Endothelial cell of umbilical vein (primary cell): Measurements from ENCODE around the gene C9. TPM values are rescaled to one million over a fixed set of nuclear protein-coding genes. Genes with fewer than 3 reads are reported as not detected.

ENCODE experiments used
- BruUV-seq: library from RNA; stranded (reverse); fragments of 400-500 nt; replicated peaks from 2 replicates; lab custom pipeline; 2021; lab: Mats Ljungman, UMichigan
- CTCF ChIA-PET: fragments of 300-600, 350-600 bp; sonication (Branson Sonifier 250); formaldehyde crosslinking; loops from one replicate; lab custom pipeline; 2021; ENCODE audit warnings: antibody characterized with exemption, inconsistent platforms; lab: Charles Lee
- POLR2A ChIA-PET: fragments of 300-600, 350-600 bp; sonication (Branson Sonifier 250); formaldehyde crosslinking; loops from one replicate; lab custom pipeline; 2021; ENCODE audit warnings: antibody characterized with exemption, inconsistent platforms; lab: Charles Lee
- DNase-seq: peaks from one replicate; pipeline ENCODE4 v3.0.0-alpha.2; 2011; ENCODE audit warnings: low read depth, low spot score
- FAIRE-seq: peaks from 2 replicates; lab custom pipeline; 2011; peaks lifted over from hg19 to GRCh38; lab: Jason Lieb, UNC
- H2AFZ ChIP-seq: 2 replicates; pipeline ENCODE4 v1.6.0; 2012; ENCODE audit warnings: low read depth, low read length, control low read depth, inconsistent platforms
- H3K27ac ChIP-seq: 2 replicates; pipeline ENCODE4 v1.5.1; 2011; ENCODE audit warnings: low read depth, mild to moderate bottlenecking, control low read depth, low read length, moderate library complexity; ENCODE audit not compliant: insufficient read depth
- H3K27me3 ChIP-seq, 2 experiments: 2 replicates each; pipeline versions ENCODE4 v1.6.0 to v1.6.1; 2011; ENCODE audit warnings: low read length in 2 of 2, mixed read lengths in 1 of 2; ENCODE audit not compliant: control insufficient read depth in 2 of 2, insufficient read depth in 2 of 2
- H3K36me3 ChIP-seq, 2 experiments: 2 replicates in 1 of 2; 3 replicates in 1 of 2; pipeline ENCODE4 v1.5.1; 2011; ENCODE audit warnings: low read length in 2 of 2, mild to moderate bottlenecking in 1 of 2, moderate library complexity in 1 of 2; ENCODE audit not compliant: control insufficient read depth in 2 of 2, insufficient read depth in 2 of 2; ENCODE audit errors: extremely low read depth in 1 of 2
- H3K4me1 ChIP-seq: 3 replicates; pipeline ENCODE4 v1.5.1; 2011; ENCODE audit warnings: mild to moderate bottlenecking, low read length; ENCODE audit not compliant: control insufficient read depth, insufficient read depth; ENCODE audit errors: extremely low read depth
- H3K4me2 ChIP-seq: 2 replicates; pipeline ENCODE4 v1.6.1; 2011; ENCODE audit warnings: low read length, control low read depth, mixed read lengths; ENCODE audit not compliant: insufficient read depth
- H3K4me3 ChIP-seq, 3 experiments: fragments of 200-600 bp in 1 of 3; sonication (generic), shearing (Covaris generic) in 1 of 3; replicated peaks in 1 of 3; 2 replicates each; pipeline ENCODE4 v1.5.1; 2011 to 2016; ENCODE audit warnings: control low read depth in 3 of 3, low read length in 3 of 3, mild to moderate bottlenecking in 2 of 3, inconsistent platforms in 1 of 3, low read depth in 1 of 3, moderate library complexity in 1 of 3; ENCODE audit not compliant: insufficient read depth in 1 of 3
- H3K79me2 ChIP-seq: 2 replicates; pipeline ENCODE4 v1.6.0; 2012; ENCODE audit warnings: low read length, inconsistent platforms; ENCODE audit not compliant: control insufficient read depth, insufficient read depth
- H3K9ac ChIP-seq: replicated peaks from 2 replicates; pipeline ENCODE3; 2011; ENCODE audit warnings: low read length, control low read depth; ENCODE audit not compliant: insufficient read depth; ENCODE audit errors: extremely low read depth
- H3K9me1 ChIP-seq: replicated peaks from 3 replicates; pipeline ENCODE4 v1.6.0; 2011; ENCODE audit warnings: mild to moderate bottlenecking, low read length; ENCODE audit not compliant: control insufficient read depth, insufficient read depth; ENCODE audit errors: extremely low read depth
- H3K9me3 ChIP-seq: replicated peaks from 2 replicates; pipeline ENCODE4 v1.5.1; 2012; ENCODE audit warnings: low read length, inconsistent platforms; ENCODE audit not compliant: control insufficient read depth, insufficient read depth
- H4K20me1 ChIP-seq: replicated peaks from 2 replicates; pipeline ENCODE3; 2011; ENCODE audit warnings: mild to moderate bottlenecking, low read length; ENCODE audit not compliant: control insufficient read depth, insufficient read depth; ENCODE audit errors: extremely low read depth
- CTCF ChIP-seq, 2 donors: IDR thresholded peaks; 1 replicate in 1 of 2; 2 replicates in 1 of 2; pipeline ENCODE4 v1.5.1; 2011; ENCODE audit warnings: low read length in 2 of 2, mild to moderate bottlenecking in 2 of 2, moderate library complexity in 2 of 2, control low read depth in 1 of 2, inconsistent platforms in 1 of 2, low read depth in 1 of 2; ENCODE audit not compliant: insufficient read depth in 1 of 2; ENCODE audit errors: extremely low read depth in 1 of 2
- EZH2 ChIP-seq: IDR thresholded peaks from 2 replicates; pipeline ENCODE4 v1.6.1; 2012; ENCODE audit warnings: borderline replicate concordance, low read depth, mild to moderate bottlenecking, moderate library complexity, low read length, inconsistent platforms; ENCODE audit not compliant: severe bottlenecking
- FOS ChIP-seq: IDR thresholded peaks from 2 replicates; pipeline ENCODE4 v1.6.1; 2011; ENCODE audit warnings: mild to moderate bottlenecking, low read length, moderate library complexity, borderline replicate concordance; ENCODE audit not compliant: insufficient read depth
- GATA2 ChIP-seq: IDR thresholded peaks from 2 replicates; pipeline ENCODE4 v1.7.0; 2011; ENCODE audit warnings: low read depth, mild to moderate bottlenecking, moderate library complexity, mixed read lengths, low read length; ENCODE audit not compliant: insufficient read length, insufficient read depth
- MAX ChIP-seq: IDR thresholded peaks from 2 replicates; pipeline ENCODE4 v1.6.1; 2011; ENCODE audit not compliant: insufficient read depth, insufficient read length
- MYC ChIP-seq: IDR thresholded peaks from one replicate; pipeline ENCODE4 v1.6.1; 2011; ENCODE audit warnings: mild to moderate bottlenecking, low read depth, low read length
- POLR2AphosphoS5 ChIP-seq: IDR thresholded peaks from 2 replicates; pipeline ENCODE4 v1.6.1; 2012; ENCODE audit warnings: low read depth, mild to moderate bottlenecking, control low read depth, low read length, moderate library complexity; ENCODE audit not compliant: insufficient read depth
- dilution Hi-C: fragments of 300-500 bp; cut with MboI; formaldehyde crosslinking; loops from one replicate; pipeline ENCODE4 v1.15.0; 2019; ENCODE audit warnings: low sequenced_read_pairs; ENCODE audit not compliant: extremely low pct_ligation_motif_present
- intact Hi-C: fragments of 100-400 bp; cut with micrococcal nuclease; formaldehyde crosslinking; loops from one replicate; pipeline ENCODE4 v1.10.0; 2022
- polyA plus RNA-seq, 4 experiments: library from polyadenylated mRNA; depleted of rRNA in 3 of 4; stranded (reverse) in 3 of 4; unstranded in 1 of 4; fragments of >200 nt; gene quantifications; 2 replicates each; pipeline versions ENCODE4 v1.2.1 to v1.2.3, GENCODE V29; 2011 to 2012; ENCODE audit warnings: missing spikeins in 1 of 4
- total RNA-seq: library from RNA; stranded (reverse); gene quantifications from 2 replicates; pipeline ENCODE4 v1.2.3, GENCODE V29; 2021

Gene C9
- total and polyA plus RNA-seq, 2 donors (not counting 3 experiments of a cell fraction or from before 2014, with no cell fraction given), result 0.33 TPM; not detected in 1

DNA sequence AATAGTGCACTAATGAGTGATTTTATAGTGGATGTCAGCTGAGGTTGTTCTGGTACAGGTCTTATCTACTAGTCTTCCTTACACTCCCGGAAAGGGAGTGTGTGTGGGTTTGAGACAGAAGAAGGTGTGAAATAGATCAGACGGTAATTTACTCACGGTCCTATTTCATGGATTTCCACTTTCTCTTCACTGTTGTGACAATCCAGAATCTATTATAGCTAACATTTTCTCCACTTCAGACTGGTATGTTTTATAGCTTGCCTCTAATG is 7.0 kb upstream of the C9 start:
- Histone ChIP-seq H3K9me3 (no peaks in the 10 kb centered on the region), H3K4me2 (no peak overlapping the region), H2AFZ (no peak overlapping the region), H3K4me1 (no peaks in the 10 kb centered on the region), H3K27ac (no peak overlapping the region), H3K4me3 (no peak overlapping the region), H3K9me1 (no peaks in the 10 kb centered on the region), H4K20me1 (no peaks in the 10 kb centered on the region), H3K36me3 (peaks cover 32 to 46% of the 10 kb centered on the region in 2 experiments), H3K27me3 (no peaks in the 10 kb centered on the region), H3K9ac (no peak overlapping the region), H3K79me2 (no peaks in the 10 kb centered on the region)
- dilution Hi-C loops (no loop called here), intact Hi-C loops (no loop called here)
- DNase-seq (no peak), FAIRE-seq (no peak)
- no TSS peak for BruUV-seq
- no peak for TF ChIP-seq MYC
- TF ChIP-seq EZH2, result no peak
- no peak for TF ChIP-seq CTCF (IDR thresholded peaks at IDR 0.05; ENCODE audit: extremely low read depth in 1 of 2, insufficient read depth in 1 of 2, low read depth in 1 of 2, low read length in 2 of 2)
- no peak for TF ChIP-seq GATA2
- no peak for TF ChIP-seq MAX
- TF ChIP-seq FOS, result no peak
- TF ChIP-seq POLR2AphosphoS5, result no peak
- CTCF ChIA-PET, result interaction anchor here (2.4 to 3.8 kb wide), 2 partner anchors 153 to 176 kb away, joined by 9 to 14 read pairs; no protein-coding TSS in a partner anchor
- POLR2A ChIA-PET, result no interaction called here
